ENCODE data around the gene ATP2A2. TPM values are rescaled to one million over a fixed set of nuclear protein-coding genes. Genes with fewer than 3 reads are reported as not detected.

ATP2A2 gene
- total and polyA plus RNA-seq, 2 of the 4 experiments (the other 2 are of a cell fraction) = 166 to 225 TPM

DNA sequence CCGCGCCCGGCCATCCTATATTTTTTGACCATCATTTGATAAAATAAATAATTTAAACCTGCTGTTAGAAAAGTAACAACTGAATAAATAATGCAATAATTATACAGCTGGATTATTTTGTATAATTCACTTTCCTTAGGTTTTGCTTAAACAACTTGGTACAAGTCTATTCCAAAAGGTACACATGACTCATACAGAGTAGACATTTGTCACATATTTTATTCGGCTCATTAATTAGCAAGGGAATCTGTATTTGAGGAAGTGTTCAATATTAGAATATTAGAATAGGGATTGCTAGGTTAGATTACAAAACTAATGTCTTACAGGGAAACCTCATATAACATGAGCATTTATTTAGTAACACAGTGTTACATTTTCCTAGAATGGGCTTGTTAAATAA is 48.7 kb downstream of the ATP2A2 start:
- dilution Hi-C loops (cut with HindIII; ENCODE audit: low sequenced_read_pairs, unreplicated experiment) = no loop called here
- Histone ChIP-seq H3K4me3 (ENCODE audit: insufficient read depth, low read depth, low read length) (no peak overlapping the region), H3K4me2 (ENCODE audit: low read depth, low read length) (no peak overlapping the region), H3K79me1 (ENCODE audit: low read depth in 1 of 2, low read length in 2 of 2) (peaks cover 50 to 63% of the 10 kb centered on the region in 2 experiments), H2BK120ac (ENCODE audit: low read depth, low read length) (no peak overlapping the region), H4K20me1 (ENCODE audit: insufficient read depth, low read length) (peaks cover 58% of the 10 kb centered on the region), H2AFZ (replicated peaks; ENCODE audit: low read length, poor library complexity) (no peak overlapping the region), H4K91ac (ENCODE audit: insufficient read depth, low read depth, low read length) (no peak overlapping the region), H3K56ac (ENCODE audit: extremely low read depth, insufficient read depth, low read length) (no peak overlapping the region), H3K18ac (ENCODE audit: low read depth, low read length) (no peak overlapping the region), H3K9ac (ENCODE audit: low read depth, low read length) (no peak overlapping the region), H3K4me1 (ENCODE audit: control insufficient read depth, insufficient read depth, low read length) (peaks cover 2% of the 10 kb centered on the region; the same call in 1 of the 2 replicates), H4K5ac (ENCODE audit: low read depth, low read length) (no peak overlapping the region), H3K23ac (ENCODE audit: low read depth, low read length) (no peak overlapping the region), H2BK15ac (ENCODE audit: low read depth, low read length) (no peak overlapping the region), H3K9me1 (ENCODE audit: insufficient read depth, low read length) (peaks cover 3% of the 10 kb centered on the region; the same call in 1 of the 2 replicates), H3K9me3 (ENCODE audit: control insufficient read depth, insufficient read depth, low read length) (no peaks in the 10 kb centered on the region), H3K4ac (ENCODE audit: low read depth, low read length) (no peak overlapping the region), H3K14ac (replicated peaks; ENCODE audit: low read depth, low read length) (no peak overlapping the region), H2AK9ac (replicated peaks; ENCODE audit: low read depth, low read length, poor library complexity) (no peak overlapping the region), H2BK5ac (ENCODE audit: low read depth, low read length, poor library complexity, severe bottlenecking) (no peak overlapping the region), H3K27me3 (ENCODE audit: control insufficient read depth, insufficient read depth, low read length) (no peaks in the 10 kb centered on the region), H4K8ac (ENCODE audit: low read depth in 2 of 2, low read length in 2 of 2) (no peak overlapping the region), H2BK20ac (ENCODE audit: low read depth, low read length) (no peak overlapping the region), H3K36me3 (ENCODE audit: control insufficient read depth, insufficient read depth, low read length) (peaks cover 60% of the 10 kb centered on the region), H3K27ac (ENCODE audit: insufficient read depth, low read length) (no peak overlapping the region), H2AK5ac (ENCODE audit: low read depth, low read length) (no peak overlapping the region)
- intact Hi-C loops (cut with micrococcal nuclease) = no loop called here
- DNase-seq (no peak), ATAC-seq (ENCODE audit: low read depth) (no peak)
- ChIA-PET CTCF (no interaction called here), POLR2A (ENCODE audit: unreplicated experiment) (no interaction called here)
- no TSS peak for BruUV-seq (replicated peaks)
- in situ Hi-C loops (cut with MboI; ENCODE audit: low sequenced_read_pairs) = no loop called here
- no peak for TF ChIP-seq CEBPB (IDR thresholded peaks at IDR 0.05; ENCODE audit: low read depth, low read length)
- TF ChIP-seq MAFK (IDR thresholded peaks at IDR 0.05; ENCODE audit: low read depth, low read length) = no peak
- WGBS, 2 experiments (ENCODE audit: extremely low coverage in 2 of 2, insufficient read length in 1 of 2) = no CpG with 5 or more reads among the region's 4 CpGs
